ENCODE measurements around the gene ZNF85.
"Not testable (repeated sequence)": the region's sequence is repeated elsewhere in the genome, so short reads cannot be mapped to it uniquely, and the experiment has no call there.

Gene ZNF85

DNA sequence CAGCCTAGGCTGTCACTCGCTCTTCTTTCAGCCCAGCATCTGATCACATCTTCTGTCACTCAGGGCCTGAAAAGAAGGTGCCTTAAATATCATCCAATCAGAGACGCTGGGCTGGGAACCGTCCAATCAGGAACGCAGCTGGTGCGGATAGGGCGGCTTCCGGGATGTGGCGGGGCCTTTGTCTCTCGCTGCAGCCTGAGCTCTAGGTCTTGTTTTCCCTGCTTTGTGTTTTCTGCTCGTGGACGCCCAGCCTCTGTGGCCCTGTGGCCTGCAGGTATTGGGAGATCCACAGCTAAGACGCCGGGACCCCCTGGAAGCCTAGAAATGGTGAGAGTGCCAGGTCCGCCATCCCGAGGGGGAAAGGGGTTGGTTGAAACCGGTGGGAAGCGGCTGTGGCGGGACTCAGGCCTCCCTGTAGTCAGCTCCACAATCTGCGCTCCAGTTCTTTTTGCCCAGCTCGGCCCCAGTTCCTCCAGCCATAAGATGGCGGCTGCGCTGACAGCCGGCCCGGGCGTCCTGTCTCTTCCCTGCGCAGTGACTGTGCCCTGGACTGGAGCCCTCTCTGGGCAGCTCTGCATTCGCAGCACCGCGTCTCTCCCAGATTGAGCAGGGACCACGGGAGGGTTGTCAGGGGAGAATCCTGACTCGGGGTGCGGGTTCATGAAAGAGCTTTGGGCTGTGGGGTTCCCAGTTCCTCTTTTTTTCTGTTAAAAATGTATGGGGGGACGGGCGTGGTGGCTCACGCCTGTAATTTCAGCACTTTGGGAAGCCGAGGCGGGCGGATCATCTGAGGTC, at the start of gene ZNF85:
Gene ZNF85, plus strand, starts transcription at position 175 of the 795 bp plus-strand sequence. Its CDS starts 150 bp downstream, at position 325.
- in situ Hi-C loops (cut with HindIII; ENCODE audit: low sequenced_read_pairs), result no loop called here

- in situ Hi-C loops (cut with HindIII; ENCODE audit: low sequenced_read_pairs), result no loop called here
Measured at GRCh38 chr19:20879501-20879900, 43.5 kb upstream of the ZNF85 start.

DNA sequence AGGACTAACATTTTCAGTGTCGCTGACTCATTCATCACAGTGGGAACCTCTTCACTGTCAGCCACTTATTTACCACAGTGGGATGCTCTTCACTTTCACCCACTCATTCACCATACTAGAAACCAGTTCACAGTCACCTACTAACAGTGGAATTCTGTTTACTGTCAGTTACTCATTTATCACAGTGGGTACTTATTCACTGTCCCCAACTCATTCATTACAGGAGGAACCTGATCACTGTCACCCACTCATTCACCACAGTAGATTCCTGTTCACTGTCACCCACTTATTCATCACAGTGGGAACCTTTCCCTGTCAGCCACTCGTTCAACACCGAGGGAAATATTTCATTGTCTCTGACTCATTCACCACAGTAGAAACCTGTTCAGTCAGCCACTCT, 10.1 kb upstream of the ZNF85 start:
- in situ Hi-C loops (cut with HindIII; ENCODE audit: low sequenced_read_pairs), result no loop called here

GRCh38 chr19:20925481-20925880, 2.4 kb downstream of the ZNF85 start:
- in situ Hi-C loops (cut with HindIII; ENCODE audit: low sequenced_read_pairs), result no loop called here

- in situ Hi-C loops (cut with HindIII; ENCODE audit: low sequenced_read_pairs), result no loop called here
Measured at GRCh38 chr19:20926796-20927195, 3.7 kb downstream of the ZNF85 start.

DNA sequence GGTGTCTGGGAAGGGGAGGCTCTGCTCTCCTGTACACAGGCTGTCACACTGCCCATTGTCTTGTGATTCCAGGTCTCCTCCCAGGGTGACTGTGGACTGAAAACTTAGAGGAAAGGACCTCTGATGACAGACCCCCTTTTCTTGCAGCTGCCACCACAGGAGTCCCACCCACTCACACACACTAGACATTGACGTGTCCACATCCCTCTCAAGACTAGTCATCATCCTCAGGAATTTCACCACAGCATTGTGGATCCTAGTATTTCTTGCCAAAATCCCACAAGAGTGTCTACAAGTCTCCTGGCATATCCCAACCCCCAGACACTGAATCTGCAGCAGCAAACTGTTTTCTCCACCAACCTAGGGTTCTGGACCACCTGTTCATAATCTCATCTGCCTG, 5.3 kb downstream of the ZNF85 start:
- in situ Hi-C loops (cut with HindIII; ENCODE audit: low sequenced_read_pairs), result no loop called here

GRCh38 chr19:20936322-20936947, 13.4 kb downstream of the ZNF85 start:
- in situ Hi-C loops (cut with HindIII; ENCODE audit: low sequenced_read_pairs), result not testable (repeated sequence)

GRCh38 chr19:20952561-20953095, 29.6 kb downstream of the ZNF85 start:
- in situ Hi-C loops (cut with HindIII; ENCODE audit: low sequenced_read_pairs), result not testable (repeated sequence)

DNA sequence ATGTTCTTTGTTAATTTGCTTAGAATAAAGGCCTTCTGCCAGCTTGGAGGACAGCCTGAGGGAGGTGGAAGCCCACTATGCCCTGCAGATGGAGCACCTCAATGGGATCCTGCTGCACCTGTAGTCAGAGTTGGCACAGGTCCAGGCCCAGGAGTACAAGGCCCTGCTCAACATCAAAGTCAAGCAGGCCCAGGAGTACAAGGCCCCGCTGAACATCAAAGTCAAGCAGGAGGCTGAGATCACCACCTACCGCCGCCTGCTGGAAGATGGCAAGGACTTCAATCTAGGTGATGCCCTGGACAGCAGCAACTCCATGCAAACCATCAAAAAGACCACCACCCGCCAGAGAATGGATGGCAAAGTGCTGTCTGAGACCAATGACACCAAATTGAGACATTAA, 41.7 kb downstream of the ZNF85 start:
- in situ Hi-C loops (cut with HindIII; ENCODE audit: low sequenced_read_pairs), result no loop called here

- in situ Hi-C loops (cut with HindIII; ENCODE audit: low sequenced_read_pairs), result no loop called here
Measured at GRCh38 chr19:20968092-20968491, 45.0 kb downstream of the ZNF85 start.

DNA sequence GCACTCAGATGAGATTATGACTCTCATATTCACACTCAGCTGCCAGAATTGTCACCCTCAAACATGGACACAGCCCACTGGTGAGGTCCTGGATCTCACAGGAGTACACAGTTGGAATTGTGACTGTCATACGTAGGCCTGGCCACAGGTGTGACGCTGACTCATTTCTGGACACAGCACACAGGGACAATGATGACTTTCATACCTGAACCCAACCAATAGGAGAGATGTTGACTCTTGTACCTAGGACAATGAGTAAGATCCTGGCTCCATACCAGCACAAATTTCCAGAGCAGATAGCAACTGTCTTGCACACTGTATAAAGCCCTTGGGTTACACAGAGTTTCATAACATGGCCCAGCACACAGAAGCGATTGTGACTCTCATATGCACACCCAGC, 46.4 kb downstream of the ZNF85 start:
- in situ Hi-C loops (cut with HindIII; ENCODE audit: low sequenced_read_pairs), result no loop called here

GRCh38 chr19:20969898-20970297, 46.8 kb downstream of the ZNF85 start:
- in situ Hi-C loops (cut with HindIII; ENCODE audit: low sequenced_read_pairs), result no loop called here

DNA sequence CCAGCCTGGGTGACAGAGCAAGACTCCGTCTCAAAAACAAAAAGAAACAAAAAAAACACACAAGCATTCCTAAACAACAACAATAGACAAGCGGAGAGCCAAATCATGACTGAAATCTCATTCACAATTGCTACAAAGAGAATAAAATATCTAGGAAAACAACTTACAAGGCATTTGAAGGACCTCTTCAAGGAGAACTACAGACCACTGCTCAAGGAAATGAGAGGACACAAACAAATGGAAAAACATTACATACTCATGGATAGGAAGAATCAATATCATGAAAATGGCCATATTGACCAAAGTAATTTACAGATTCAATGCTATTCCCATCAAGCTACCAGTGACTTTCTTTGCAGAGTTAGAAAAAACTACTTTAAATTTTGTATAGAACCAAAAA, 69.7 kb downstream of the ZNF85 start:
- in situ Hi-C loops (cut with HindIII; ENCODE audit: low sequenced_read_pairs), result not testable (repeated sequence)

DNA sequence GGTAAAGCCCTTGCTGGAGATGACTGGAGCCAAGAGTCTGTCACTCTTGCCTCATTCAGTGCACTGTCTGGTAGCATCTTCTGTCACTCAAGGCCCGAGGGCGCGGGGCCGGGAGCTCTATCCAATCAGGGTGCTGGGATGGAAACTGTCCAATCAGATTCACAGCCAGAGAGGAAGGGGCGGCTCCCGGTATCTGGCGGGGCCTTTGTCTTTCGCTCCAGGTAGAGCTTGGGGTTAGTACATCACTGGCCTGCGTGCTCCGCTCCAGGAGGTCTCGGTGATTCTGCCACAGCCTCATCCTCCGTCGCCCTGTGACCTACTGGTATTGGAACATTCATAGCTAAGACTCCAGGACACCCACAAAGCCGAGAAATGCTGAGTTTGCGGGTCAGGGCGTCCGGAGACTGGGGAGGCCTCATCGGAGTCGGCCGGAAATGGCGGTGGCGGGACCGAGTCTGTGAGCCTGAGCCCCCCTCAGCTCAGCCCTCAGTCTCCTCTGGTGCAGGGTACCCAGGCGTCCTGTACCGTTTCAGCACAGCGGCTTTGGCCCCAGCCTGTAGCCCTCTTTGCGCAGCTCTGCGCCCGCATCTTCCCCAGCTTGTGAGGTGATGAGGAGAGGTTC, 76.8 kb downstream of the ZNF85 start:
- in situ Hi-C loops (cut with HindIII; ENCODE audit: low sequenced_read_pairs), result no loop called here

All from DLD1 (cell line).